Measurements from ENCODE around the gene SOHLH1.

The SOHLH1 gene

DNA sequence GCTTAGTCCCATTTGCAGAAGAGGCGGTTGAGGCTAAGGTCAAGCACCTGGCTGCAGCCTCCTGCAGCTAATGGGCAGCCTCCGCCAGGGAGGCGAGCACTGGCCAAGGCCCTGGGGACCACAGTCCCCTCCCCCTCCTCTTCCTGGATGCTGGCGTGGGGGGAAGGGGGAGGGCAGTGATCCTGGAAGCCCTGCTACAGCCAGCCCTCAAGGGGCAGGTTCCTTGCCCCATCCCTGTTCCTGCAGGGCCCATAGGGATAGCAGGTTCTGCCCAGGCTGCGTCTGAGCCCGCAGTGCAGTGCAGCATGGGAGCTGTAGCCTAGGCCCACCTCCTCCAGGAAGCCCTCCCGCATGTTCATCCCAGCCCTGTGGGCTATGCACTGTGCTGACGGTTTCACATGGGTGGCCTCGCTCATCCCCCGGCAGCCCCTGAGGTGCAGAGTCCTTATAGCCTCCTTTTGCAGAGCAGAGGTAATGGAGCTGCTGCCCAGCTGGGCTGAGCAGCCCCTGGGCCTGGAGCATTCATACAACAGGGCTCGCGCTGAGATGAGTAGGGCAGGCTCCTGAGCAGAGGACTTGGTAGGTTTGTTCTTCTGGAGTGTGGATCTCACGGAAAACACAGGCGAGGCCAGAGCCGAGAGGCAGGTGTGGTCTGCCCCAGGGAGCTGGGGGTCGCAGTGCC is 38.7 kb upstream of the SOHLH1 start:
- no peak for DNase-seq (ENCODE audit: low spot score)
- in situ Hi-C loops (cut with MboI; ENCODE audit: low pct_unique_long_range_greater_than_20kb, low sequenced_read_pairs, unreplicated experiment) = no loop called here
- TF ChIP-seq, protein P1, sequence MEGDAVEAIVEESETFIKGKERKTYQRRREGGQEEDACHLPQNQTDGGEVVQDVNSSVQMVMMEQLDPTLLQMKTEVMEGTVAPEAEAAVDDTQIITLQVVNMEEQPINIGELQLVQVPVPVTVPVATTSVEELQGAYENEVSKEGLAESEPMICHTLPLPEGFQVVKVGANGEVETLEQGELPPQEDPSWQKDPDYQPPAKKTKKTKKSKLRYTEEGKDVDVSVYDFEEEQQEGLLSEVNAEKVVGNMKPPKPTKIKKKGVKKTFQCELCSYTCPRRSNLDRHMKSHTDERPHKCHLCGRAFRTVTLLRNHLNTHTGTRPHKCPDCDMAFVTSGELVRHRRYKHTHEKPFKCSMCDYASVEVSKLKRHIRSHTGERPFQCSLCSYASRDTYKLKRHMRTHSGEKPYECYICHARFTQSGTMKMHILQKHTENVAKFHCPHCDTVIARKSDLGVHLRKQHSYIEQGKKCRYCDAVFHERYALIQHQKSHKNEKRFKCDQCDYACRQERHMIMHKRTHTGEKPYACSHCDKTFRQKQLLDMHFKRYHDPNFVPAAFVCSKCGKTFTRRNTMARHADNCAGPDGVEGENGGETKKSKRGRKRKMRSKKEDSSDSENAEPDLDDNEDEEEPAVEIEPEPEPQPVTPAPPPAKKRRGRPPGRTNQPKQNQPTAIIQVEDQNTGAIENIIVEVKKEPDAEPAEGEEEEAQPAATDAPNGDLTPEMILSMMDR (IDR thresholded peaks at IDR 0.05; ENCODE audit: extremely low read depth, insufficient read depth, missing control alignments) = no peak

DNA sequence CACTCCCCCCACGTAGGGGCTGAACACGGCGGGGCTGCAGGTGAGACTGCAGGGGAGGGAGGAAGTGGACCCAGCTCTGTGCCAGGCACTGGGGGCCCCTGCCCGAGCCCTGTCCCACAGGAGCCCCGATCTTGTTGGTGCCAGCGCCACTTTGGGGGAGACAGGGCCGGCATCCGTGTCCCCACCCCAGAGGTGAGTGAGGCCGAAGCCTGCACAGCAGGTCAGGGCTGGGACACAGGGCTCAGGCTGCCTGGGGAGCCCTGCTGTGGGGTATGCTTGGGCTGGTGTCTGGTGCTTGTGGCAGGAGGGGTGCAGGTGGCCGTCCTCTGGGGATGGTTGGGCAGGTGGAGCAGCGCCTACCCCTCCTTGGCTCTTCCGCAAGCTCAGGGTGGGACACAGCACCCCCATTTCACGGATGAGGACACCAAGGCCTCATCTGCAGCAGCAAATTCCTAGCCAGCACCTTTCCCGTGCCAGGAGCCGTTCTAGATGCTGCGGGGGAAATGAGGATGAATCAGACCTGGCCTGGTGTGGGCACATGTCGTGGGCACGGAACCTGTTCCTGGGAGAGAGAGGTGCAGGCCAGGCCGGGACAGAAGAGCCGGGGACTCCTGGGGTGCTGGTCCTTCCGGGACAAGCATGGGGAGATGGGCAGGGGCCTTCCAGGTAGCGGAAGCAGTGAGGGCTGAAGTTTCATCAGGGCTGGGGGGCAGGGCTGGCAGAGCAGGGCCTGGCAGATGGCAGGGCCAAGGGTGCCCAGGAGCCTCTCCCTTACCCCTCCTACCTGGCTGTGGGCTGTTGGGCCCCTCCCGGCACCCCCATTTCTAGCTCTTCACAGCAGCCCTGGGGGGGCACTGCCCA is 37.9 kb upstream of the SOHLH1 start:
- in situ Hi-C loops (cut with MboI; ENCODE audit: low pct_unique_long_range_greater_than_20kb, low sequenced_read_pairs, unreplicated experiment) = no loop called here
- TF ChIP-seq, protein P1 (IDR thresholded peaks at IDR 0.05; ENCODE audit: extremely low read depth, insufficient read depth, missing control alignments) = no peak
- no peak for DNase-seq (ENCODE audit: low spot score)

DNA sequence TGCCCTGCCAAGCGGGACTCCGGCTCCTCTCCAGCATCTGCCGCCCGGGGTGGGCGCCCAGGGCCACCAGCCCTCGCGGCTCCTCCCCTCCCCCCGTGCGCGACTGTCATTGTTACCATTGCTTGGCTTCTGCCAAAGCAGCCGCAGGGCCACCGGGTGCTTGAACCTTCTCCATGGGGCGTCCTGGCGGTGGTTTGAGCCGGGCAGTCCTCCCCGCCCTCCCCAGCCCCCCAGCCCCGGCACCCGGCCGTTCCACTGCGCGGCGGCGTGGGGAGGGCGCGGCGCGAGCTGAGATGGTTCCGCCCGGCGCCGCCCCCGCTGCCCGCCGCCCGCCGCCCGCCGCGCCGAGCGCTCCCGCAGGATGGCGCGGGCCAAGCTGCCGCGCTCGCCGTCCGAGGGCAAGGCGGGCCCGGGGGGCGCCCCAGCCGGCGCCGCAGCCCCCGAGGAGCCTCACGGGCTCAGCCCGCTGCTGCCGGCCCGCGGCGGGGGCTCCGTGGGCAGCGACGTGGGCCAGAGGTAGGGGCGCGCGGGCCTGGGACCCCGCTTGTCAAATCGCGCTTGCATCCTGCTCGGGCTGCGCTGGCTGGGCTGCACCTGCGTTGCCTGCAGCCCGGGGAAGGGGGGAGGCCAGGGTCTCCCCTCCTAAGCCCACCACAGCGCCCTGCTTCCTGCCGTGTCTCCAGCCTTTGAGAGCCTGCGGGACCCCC is 37.1 kb upstream of the SOHLH1 start:
- in situ Hi-C loops (cut with MboI; ENCODE audit: low pct_unique_long_range_greater_than_20kb, low sequenced_read_pairs, unreplicated experiment) = no loop called here
- TF ChIP-seq, protein P1 (IDR thresholded peaks at IDR 0.05; ENCODE audit: extremely low read depth, insufficient read depth, missing control alignments) = no peak
- no peak for DNase-seq (ENCODE audit: low spot score)

DNA sequence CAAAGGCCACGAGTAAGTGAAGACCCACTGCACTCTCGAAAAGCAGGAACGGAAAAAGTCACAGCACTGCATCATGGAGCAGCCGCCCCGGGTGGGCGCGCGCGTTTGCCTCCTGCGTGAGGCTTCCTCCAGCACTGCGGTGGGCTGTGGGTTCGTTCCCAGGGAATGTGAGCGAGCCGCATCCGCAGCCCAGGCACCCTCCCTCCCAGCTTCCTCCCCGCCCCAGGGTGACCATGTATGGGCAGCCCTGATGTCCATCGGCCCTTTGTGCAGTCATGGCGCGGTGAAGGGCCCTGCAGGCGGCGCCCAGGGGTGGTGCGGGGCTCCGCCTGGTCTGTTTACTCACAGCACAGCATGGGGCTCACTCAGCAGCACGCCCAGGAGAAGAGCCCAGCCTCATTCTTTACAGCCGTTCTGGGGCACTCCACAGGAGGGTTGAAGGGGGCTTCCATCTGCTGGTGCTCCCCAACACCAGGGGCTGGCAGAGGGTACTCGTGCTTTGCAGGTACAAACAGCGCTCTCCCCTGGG is 35.4 kb upstream of the SOHLH1 start:
- TF ChIP-seq, protein P1 (IDR thresholded peaks at IDR 0.05; ENCODE audit: extremely low read depth, insufficient read depth, missing control alignments) = no peak
- in situ Hi-C loops (cut with MboI; ENCODE audit: low pct_unique_long_range_greater_than_20kb, low sequenced_read_pairs, unreplicated experiment) = no loop called here
- DNase-seq (ENCODE audit: low spot score) = no peak

DNA sequence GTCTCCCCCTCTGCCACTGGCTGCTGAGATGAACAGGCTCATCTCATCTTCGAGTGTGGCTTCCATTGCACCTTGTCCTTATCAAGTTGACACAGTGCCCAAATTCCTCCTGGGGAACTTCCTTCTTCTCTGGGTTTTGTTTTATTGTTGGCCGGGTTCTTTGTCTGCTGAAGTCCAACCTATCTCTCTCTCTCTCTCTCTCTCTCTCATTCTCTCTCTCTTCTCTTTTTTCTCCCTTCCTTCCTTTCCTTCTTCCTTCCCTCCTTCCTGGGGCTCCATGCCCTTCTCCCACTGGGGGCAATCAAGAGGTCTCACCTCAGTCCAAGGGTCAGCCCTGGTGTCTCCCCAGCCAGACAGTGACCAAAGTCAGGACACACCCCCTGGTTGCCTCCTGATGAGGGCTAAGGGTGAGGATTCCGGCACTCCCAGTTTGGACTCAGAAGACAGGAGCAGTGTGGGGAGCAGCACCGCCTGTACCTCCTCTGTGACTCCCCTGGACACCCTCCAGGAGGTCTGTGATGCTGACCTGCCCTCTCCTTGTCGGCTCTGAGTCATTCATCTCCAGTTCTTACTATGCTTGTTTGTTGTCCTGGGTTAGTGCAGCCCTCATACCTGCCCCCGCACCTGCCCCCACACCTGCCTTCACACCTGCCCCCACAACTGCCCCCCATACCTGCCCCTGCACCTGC is 33.4 kb upstream of the SOHLH1 start:
- in situ Hi-C loops (cut with MboI; ENCODE audit: low pct_unique_long_range_greater_than_20kb, low sequenced_read_pairs, unreplicated experiment) = no loop called here
- TF ChIP-seq, protein P1 (IDR thresholded peaks at IDR 0.05; ENCODE audit: extremely low read depth, insufficient read depth, missing control alignments) = no peak
- DNase-seq (ENCODE audit: low spot score) = no peak

DNA sequence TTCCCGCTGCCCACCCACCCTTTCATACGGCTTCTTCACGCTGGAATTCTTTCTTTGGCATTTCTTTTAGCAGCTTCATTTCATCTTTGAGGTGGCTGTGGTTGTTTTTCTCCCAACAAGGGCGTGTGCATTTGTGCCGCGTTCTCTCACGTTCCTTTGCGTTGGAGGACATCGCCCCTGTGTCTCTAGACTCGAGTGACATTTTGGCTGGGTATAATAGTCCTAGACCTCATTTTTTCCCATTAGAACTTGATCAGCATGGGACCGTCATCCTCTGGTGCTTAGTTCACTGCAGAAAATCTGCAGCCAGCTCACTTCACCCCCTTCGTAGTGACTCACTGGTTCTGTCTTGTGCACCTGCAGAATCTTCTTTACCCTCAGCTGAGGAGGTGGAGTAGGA is 32.2 kb upstream of the SOHLH1 start:
- TF ChIP-seq, protein P1 (IDR thresholded peaks at IDR 0.05; ENCODE audit: extremely low read depth, insufficient read depth, missing control alignments) = no peak
- no peak for DNase-seq (ENCODE audit: low spot score)
- in situ Hi-C loops (cut with MboI; ENCODE audit: low pct_unique_long_range_greater_than_20kb, low sequenced_read_pairs, unreplicated experiment) = no loop called here
